ENCODE measurements around the gene PREX1. TPM values are rescaled to one million over a fixed set of nuclear protein-coding genes. Genes with fewer than 3 reads are reported as not detected.
A peak's percentile ranks its signal among the peaks of the same experiment; 100 is the strongest.
"Not testable (repeated sequence)": the region's sequence is repeated elsewhere in the genome, so short reads cannot be mapped to it uniquely, and the experiment has no call there.

The PREX1 gene
- polyA plus RNA-seq (ENCODE audit: insufficient read length in 4 of 4), result 10 to 100 TPM; 14.1 to 16.7 (median 15.3) TPM

- peak; percentile 50 to 71 (median 58) for DNase-seq (ENCODE audit: low read depth in 4 of 4, low spot score in 3 of 4)
Measured at GRCh38 chr20:48827855-48828733, at the start of gene PREX1. Gene PREX1 (minus strand): TSS chr20:48827999. CDS start chr20:48827860, 139 bp downstream.

GRCh38 chr20:48877304-48877703, 49.5 kb upstream of the PREX1 start:
- no peak for DNase-seq (ENCODE audit: low read depth in 4 of 4, low spot score in 3 of 4)

GRCh38 chr20:48875914-48876240, 48.1 kb upstream of the PREX1 start:
- DNase-seq (ENCODE audit: low read depth in 4 of 4, low spot score in 3 of 4), result no peak

- no peak for DNase-seq (ENCODE audit: low read depth in 4 of 4, low spot score in 3 of 4)
Measured at GRCh38 chr20:48875233-48875913, 47.6 kb upstream of the PREX1 start.

- DNase-seq (ENCODE audit: low read depth in 4 of 4, low spot score in 3 of 4), result not testable (repeated sequence)
Measured at GRCh38 chr20:48869442-48869841, 41.6 kb upstream of the PREX1 start.

GRCh38 chr20:48866936-48867335, 39.1 kb upstream of the PREX1 start:
- DNase-seq (ENCODE audit: low read depth in 4 of 4, low spot score in 3 of 4), result no peak

GRCh38 chr20:48864738-48865318, 37.0 kb upstream of the PREX1 start:
- no peak for DNase-seq (ENCODE audit: low read depth in 4 of 4, low spot score in 3 of 4)

GRCh38 chr20:48864254-48864653, 36.5 kb upstream of the PREX1 start:
- no peak for DNase-seq (ENCODE audit: low read depth in 4 of 4, low spot score in 3 of 4)

GRCh38 chr20:48862279-48862678, 34.5 kb upstream of the PREX1 start:
- no peak for DNase-seq (ENCODE audit: low read depth in 4 of 4, low spot score in 3 of 4)

- DNase-seq (ENCODE audit: low read depth in 4 of 4, low spot score in 3 of 4), result no peak
Measured at GRCh38 chr20:48861444-48861843, 33.6 kb upstream of the PREX1 start.

- DNase-seq (ENCODE audit: low read depth in 4 of 4, low spot score in 3 of 4), result no peak
Measured at GRCh38 chr20:48858075-48858790, 30.4 kb upstream of the PREX1 start.

- DNase-seq (ENCODE audit: low read depth in 4 of 4, low spot score in 3 of 4), result no peak
Measured at GRCh38 chr20:48856130-48856529, 28.3 kb upstream of the PREX1 start.

GRCh38 chr20:48855046-48855445, 27.2 kb upstream of the PREX1 start:
- no peak for DNase-seq (ENCODE audit: low read depth in 4 of 4, low spot score in 3 of 4)

- no peak for DNase-seq (ENCODE audit: low read depth in 4 of 4, low spot score in 3 of 4)
Measured at GRCh38 chr20:48852609-48853008, 24.8 kb upstream of the PREX1 start.

GRCh38 chr20:48851579-48851978, 23.8 kb upstream of the PREX1 start:
- DNase-seq (ENCODE audit: low read depth in 4 of 4, low spot score in 3 of 4), result no peak

GRCh38 chr20:48850977-48851299, 23.1 kb upstream of the PREX1 start:
- DNase-seq (ENCODE audit: low read depth in 4 of 4, low spot score in 3 of 4), result no peak

GRCh38 chr20:48850257-48850976, 22.6 kb upstream of the PREX1 start:
- no peak for DNase-seq (ENCODE audit: low read depth in 4 of 4, low spot score in 3 of 4)

- no peak for DNase-seq (ENCODE audit: low read depth in 4 of 4, low spot score in 3 of 4)
Measured at GRCh38 chr20:48849779-48850178, 22.0 kb upstream of the PREX1 start.

GRCh38 chr20:48849299-48849698, 21.5 kb upstream of the PREX1 start:
- no peak for DNase-seq (ENCODE audit: low read depth in 4 of 4, low spot score in 3 of 4)

GRCh38 chr20:48847498-48848205, 19.9 kb upstream of the PREX1 start:
- DNase-seq (ENCODE audit: low read depth in 4 of 4, low spot score in 3 of 4), result no peak

Measured in right renal pelvis (tissue), 4 donors.